HG03159 (cell line): ENCODE results near the gene OBSL1.

Experiments
- ATAC-seq: cut with Tn5 transposase; IDR thresholded peaks from one replicate; pipeline ENCODE4 v1.9.1; 2021; ENCODE audit warnings: mild to moderate bottlenecking, moderate library complexity; ENCODE audit not compliant: unreplicated experiment

The OBSL1 gene

DNA sequence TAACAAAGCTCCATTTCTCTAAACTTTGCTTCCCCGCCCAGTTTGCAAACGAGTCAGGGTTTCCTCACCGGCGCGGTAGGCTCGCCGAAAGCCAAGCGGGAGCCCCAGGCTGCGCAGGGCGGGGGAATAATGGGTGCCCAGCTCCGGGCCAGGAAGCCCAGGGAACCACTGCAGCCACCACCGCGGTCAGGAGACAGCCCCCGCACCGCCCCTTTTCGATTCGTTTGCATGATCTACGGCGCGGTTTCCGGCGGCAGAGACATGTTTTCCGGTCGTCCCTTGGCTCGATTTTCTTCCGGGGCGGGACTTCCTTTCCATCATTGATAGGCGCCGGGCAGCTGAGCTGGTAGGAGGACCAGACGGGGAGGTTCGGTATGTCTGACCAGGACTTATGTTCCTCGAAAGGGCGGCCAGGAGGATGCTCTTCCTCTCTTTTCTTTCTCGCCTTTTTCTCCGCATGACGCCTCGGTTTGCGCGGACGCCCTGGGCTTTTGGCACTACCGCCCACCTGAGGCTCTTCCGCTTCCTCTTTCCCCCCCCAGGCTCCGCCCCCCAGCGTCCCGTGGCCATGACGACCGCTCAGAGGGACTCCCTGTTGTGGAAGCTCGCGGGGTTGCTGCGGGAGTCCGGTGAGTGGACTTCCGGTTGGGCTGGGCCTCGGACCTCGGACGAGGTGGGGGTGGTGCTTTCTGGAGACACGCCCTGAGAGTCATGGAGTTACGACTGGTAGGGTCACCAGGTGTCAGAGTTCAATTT lies 26.4 kb upstream of the OBSL1 start, which contains the start of gene STK11IP:
Gene STK11IP (plus strand): TSS at position 306 of the 756 bp plus-strand sequence. CDS start 263 bp downstream, at position 569.
- peak; percentile 90 for ATAC-seq

GRCh38 chr2:219596954-219597551 lies 25.7 kb upstream of the OBSL1 start:
- peak; percentile 0 for ATAC-seq

DNA sequence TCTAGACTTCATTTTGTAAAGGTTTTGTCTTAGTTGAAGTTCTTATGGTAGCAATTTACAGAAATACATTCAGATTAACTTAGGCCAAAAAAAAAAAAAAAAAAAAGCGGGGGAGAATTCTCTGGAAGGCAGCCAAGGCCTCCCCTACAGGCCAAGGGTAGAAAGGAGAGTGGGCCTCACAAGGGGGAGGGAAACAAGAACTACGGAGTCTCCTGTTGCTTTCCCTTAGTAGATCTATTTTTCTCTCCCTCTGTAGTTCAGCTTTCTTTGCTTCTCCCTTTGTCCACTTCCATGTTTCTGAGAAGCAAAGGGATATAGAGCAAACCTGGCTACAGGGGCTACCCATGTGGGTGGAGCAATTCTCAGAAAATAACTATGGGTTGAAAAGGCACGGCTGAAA lies 23.9 kb upstream of the OBSL1 start:
- ATAC-seq = no peak

DNA sequence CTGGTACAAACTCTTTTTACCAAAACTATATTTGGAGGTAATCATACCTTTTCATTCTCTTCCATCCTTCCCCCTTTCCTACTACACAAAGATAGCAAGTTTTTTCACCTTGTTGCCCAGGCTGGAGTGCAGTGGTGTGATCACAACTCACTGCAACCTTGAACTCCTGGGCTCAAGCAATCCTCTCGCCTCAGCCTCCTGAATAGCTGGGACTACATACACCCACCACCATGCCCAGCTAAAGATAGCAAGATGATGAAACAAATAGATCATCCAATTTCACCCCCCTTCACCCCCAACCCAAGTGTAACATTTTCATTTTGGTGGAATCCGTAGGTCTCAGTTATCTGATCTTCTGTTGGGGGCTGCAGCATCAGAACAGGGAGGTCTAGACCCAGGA lies 21.8 kb upstream of the OBSL1 start:
- no peak for ATAC-seq

- no peak for ATAC-seq
Observed at GRCh38 chr2:219592736-219593135, 21.4 kb upstream of the OBSL1 start.

- ATAC-seq = no peak
Observed at GRCh38 chr2:219591091-219591490, 19.8 kb upstream of the OBSL1 start.

- ATAC-seq = no peak
Observed at GRCh38 chr2:219581346-219581745, 10.0 kb upstream of the OBSL1 start.

DNA sequence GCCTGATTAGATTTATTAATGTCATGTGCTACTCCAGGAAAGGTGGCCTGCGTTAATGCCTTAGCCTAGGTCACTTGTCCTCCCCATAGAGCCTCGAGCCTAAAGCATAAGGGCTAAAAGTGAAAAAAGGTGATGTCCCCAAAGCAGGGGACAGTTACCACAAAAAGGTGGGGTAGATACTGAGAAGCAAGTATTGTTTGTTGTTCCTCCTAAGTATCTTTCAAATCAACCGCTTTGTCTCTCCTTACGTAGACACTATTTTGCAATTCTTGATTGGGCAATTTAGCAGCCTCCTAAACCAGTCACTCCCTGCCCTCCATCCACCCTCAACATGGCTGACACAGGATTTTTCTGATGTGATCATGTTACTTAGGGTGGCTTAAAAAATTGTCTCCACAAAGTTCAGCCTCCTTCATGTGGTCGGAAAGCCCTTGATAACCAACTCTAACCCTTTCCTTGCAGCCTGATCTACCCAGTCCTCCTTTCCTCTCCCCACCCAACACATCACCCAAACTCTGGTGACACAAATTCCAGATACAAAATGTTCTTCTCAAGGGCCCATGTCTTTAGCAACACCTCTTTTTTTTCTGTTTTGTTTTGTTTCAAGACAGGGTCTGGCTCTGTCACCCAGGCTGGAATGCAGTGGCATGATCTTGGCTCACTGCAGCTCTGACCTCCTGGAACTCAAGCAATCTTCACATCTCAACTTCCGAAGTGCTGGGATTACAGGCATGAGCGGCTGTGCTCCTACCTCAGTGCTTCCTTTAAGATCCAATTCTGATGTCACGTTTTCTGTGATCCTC lies 7.7 kb upstream of the OBSL1 start:
- ATAC-seq = no peak

DNA sequence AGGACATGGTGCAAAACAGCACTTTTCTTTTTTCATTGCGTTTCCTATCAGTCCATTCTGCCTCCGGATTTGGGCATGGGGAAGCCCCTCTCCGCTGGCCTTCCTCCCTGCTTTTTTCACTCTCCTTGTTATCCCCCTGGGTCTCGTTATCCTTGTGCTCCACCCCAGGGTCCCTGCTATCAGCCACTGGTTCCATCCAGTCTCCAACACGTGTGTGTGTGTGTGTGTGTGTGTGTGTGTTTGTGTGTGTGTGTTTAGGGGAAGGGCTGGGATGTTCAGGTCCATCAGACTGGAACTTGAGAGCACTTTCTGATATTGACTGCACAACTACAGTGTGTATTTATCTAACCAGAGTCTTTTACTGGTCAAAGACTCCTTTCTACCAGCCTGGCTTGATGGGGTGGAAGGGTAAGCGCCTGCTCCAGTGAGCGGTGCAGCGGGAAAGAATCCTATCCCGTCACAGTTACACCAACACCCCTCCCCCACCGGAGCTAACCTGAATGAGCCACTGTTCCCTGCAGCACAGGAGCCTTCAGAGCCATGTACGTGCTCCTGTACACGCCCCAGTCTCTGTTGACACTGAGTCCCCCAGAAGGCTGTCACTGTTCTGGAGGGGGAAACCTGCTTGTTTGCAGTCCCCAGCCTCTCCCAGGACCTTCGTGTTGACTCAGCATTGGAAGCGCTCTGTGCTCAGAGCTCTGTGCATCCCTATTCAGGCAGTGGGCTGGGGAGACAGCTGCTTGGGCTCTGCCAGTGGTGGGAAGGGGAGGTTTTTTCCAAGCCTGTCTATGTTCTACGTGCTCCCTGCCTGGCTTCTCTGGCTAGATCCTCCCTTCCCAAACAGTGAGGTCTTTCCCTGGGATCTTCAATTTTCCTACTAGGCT lies 5.4 kb upstream of the OBSL1 start:
- no peak for ATAC-seq

GRCh38 chr2:219575566-219576504 lies 4.5 kb upstream of the OBSL1 start:
- no peak for ATAC-seq

DNA sequence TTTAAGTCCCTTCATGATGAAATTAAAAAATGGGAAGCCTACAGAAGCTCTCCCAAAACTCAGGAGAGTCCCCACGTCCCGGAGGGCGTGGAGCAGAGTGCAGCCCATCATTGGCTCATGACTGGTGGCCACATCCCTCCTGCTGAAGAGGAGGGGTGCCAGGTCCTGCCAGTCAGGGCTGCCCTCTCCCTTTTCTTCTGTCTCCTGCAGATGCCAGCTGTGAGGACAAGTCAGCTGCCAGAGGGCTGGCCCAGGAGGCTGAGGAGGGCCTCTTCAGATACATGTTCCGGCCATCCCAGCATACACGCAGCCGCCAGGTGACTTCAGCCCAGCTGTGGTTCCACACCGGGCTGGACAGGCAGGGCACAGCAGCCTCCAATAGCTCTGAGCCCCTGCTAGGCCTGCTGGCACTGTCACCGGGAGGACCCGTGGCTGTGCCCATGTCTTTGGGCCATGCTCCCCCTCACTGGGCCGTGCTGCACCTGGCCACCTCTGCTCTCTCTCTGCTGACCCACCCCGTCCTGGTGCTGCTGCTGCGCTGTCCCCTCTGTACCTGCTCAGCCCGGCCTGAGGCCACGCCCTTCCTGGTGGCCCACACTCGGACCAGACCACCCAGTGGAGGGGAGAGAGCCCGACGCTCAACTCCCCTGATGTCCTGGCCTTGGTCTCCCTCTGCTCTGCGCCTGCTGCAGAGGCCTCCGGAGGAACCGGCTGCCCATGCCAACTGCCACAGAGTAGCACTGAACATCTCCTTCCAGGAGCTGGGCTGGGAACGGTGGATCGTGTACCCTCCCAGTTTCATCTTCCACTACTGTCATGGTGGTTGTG lies 3.4 kb upstream of the OBSL1 start:
- ATAC-seq = no peak

DNA sequence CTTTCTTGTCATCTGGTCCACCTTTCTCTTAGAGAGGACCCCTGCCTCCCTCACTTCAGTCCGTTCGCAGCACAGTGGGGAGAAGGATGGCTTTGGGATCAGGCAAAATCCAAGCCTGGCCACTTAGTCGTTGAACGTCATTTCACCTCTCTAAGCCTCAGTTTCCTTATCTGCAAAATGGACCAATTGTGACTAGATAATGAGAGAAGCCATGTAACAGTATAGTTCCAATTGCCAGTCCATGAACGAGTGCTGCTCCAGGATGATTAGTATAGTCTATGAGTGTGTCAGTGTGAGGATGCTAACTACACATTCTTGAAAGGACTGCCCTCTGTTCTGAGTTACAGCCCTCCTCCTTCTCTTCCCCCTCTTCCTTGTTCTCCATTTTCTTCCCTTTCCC lies 1.8 kb upstream of the OBSL1 start:
- no peak for ATAC-seq

GRCh38 chr2:219572237-219573001 lies 1.1 kb upstream of the OBSL1 start, which contains the start of gene INHA:
Gene INHA, plus strand, starts transcription at chr2:219572310. Its CDS starts 65 bp downstream, at chr2:219572375.
- ATAC-seq = no peak

DNA sequence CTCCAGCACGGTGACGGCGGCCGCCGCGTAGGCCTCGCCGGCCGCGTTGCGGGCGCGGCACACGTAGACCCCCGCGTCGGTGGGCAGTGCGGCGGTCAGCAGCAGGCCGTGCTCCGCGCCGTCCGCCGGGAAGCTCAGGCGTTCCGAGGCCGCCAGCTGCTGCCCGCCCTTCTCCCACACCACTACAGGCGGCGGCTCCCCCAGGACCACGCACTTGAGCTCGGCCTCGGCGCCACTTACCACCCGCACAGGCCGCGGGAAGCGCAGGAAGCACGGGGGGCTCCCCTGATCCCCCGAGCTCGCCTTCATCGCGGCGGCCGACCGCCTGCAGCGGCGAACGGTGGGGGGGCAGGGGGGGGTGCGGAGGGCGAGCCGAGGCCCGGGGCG lies 422 bp downstream of the OBSL1 start:
- ATAC-seq = no peak

DNA sequence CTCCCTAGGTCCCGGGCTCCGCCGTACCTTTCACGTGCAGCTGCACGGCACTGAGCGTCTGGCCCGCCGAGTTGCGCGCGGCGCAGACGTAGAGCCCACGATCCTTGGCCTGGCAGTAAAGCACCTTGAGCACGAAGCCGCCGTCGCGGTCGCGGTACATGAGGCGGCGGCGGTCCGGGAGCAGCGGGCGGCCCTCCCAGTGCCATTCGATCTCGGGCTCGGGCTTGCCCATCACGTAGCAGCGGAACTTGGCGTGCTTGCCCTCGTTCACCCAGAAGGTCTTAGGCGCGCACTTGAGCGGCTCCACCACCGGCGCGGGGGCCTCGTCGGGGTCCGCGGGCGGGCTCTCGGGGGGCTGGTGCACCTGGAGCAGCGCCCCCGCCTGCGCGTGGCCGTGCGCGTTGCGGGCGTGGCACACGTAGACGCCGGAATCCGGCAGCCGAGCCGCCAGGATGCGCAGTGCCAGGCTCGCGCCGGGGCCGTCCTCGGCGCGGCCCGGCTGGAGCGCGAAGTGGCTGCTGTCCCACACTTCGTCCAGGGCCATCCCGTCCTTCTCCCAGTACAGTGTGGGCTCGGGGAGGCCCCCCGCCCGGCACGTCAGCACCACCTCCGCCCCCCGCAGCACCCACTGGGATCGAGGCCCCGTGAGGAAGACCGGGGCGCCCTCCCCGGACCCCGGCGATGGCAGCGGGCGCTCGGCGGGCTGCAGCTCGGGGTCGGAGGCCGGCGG lies 980 bp downstream of the OBSL1 start:
- ATAC-seq = no peak

DNA sequence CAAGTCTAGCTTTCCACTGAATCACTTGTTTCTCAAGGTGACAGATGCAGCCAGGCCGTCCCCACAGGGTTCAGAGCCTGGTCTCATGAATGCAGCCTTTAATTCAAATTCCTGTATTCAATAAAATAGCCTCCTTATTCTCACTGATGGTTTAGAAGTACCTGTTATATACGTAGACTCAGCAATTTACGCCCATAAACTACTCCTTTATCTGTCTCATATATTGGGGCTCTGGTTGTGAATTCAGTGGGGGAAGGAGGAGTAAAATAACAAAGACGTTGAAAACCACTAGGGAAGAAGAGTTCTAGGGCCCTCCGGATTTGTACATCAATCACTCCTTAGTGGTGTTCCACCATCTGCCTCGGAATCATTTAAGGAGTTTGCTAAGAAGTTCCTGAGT lies 1.7 kb downstream of the OBSL1 start:
- ATAC-seq = no peak

DNA sequence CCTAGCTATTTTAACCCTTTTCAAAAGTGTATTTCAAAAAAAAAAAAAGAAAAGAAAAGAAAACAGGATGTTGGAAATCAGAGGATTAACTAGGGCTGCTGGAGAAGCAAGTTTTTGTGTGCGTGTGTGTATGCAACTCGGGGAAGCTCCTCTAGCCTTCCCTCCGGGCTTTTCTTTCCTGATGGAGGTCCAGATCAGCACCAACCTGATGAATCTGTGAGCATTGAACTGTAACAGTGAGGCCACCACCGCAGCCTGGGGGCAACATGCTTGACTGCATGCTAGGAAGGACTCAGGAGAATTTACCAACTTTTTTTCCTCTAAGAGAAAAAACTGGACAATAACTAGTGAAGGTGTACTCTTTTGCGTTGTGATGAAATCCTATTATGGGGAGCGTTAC lies 2.3 kb downstream of the OBSL1 start:
- no peak for ATAC-seq
